Stomach smooth muscle (tissue), 2 donors: ENCODE measurements around the gene ATXN7L3.
A peak's percentile ranks its signal among the peaks of the same experiment; 100 is the strongest.
"Not testable (repeated sequence)": the region's sequence is repeated elsewhere in the genome, so short reads cannot be mapped to it uniquely, and the experiment has no call there.

Experiments used
- H3K27ac ChIP-seq: one replicate; pipeline ENCODE4 v1.7.0; 2013; ENCODE audit warnings: mild to moderate bottlenecking, low read length, inconsistent platforms
- H3K27me3 ChIP-seq, 2 donors: one replicate each; pipeline ENCODE4 v1.7.0; 2013; ENCODE audit warnings: low read length in 2 of 2; ENCODE audit not compliant: insufficient read depth in 2 of 2, control insufficient read depth in 1 of 2
- H3K36me3 ChIP-seq, 2 donors: one replicate each; pipeline ENCODE4 v1.7.0; 2013; ENCODE audit warnings: low read length in 2 of 2; ENCODE audit not compliant: control insufficient read depth in 2 of 2, insufficient read depth in 2 of 2
- H3K4me1 ChIP-seq: one replicate; pipeline ENCODE4 v1.7.0; 2013; ENCODE audit warnings: low read length; ENCODE audit not compliant: control insufficient read depth, insufficient read depth
- H3K4me3 ChIP-seq, 2 donors: one replicate each; pipeline ENCODE4 v1.7.0; 2013; ENCODE audit warnings: low read length in 2 of 2
- H3K9ac ChIP-seq, 2 donors: one replicate each; pipeline ENCODE4 v1.7.0; 2013; ENCODE audit warnings: low read length in 2 of 2, mild to moderate bottlenecking in 1 of 2
- H3K9me3 ChIP-seq, 2 donors: one replicate each; pipeline ENCODE4 v1.7.0; 2013; ENCODE audit warnings: low read length in 2 of 2; ENCODE audit not compliant: control insufficient read depth in 2 of 2
- donor health status: healthy.
- donor health status: Pancreatic carcinoma.

Gene ATXN7L3

DNA sequence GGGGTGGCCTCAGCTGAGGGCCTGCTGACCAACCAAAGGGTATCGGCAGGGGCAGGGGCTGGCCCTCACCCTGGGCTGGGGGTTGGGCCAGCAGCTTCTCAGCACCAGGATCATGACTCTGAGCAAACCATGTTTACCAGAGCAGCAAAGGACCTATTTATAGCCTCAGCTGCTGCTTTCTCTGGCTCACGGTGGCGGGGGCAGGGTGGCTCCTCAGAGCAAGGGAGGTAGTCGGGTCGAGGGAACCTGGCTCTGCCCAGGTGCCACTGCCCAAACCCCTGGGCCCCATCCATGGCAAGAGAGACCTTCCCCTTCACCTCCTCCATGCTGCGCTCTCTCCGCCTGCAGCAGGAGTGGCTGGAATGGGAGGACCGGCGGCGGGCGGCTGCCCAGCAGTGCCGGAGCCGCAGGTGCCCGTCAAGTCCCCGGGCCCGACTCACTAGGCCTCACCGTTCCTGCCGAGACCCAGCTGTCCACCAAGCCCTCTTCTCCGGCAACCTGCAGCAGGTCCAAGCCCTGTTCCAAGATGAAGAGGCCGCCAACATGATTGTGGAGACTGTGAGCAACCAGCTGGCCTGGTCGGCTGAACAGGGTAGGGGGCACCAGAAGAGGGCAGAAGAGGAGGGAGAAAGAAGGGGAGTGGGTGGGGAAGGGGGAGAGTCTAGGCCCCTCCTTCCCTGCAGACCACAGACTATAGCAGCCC lies 29.0 kb downstream of the ATXN7L3 start, which contains the start of gene ASB16:
Gene ASB16 (plus strand): TSS at position 206 of the 703 bp plus-strand sequence. CDS start 86 bp downstream, at position 292.
- H3K27me3 ChIP-seq, result no peaks in the 10 kb centered on the region
- peak within 1 kb of the TSS; percentile 41 to 64 for H3K9ac ChIP-seq
- peaks cover 3 to 4% of the 10 kb centered on the region in 2 donors for H3K36me3 ChIP-seq
- no peaks in the 10 kb centered on the region for H3K9me3 ChIP-seq
- H3K4me1 ChIP-seq, result peaks cover 33% of the 10 kb centered on the region
- peak within 1 kb of the TSS; percentile 52 to 73 for H3K4me3 ChIP-seq
- H3K27ac ChIP-seq, result peak within 1 kb of the TSS; percentile 58

GRCh38 chr17:44170135-44170498 lies 29.6 kb downstream of the ATXN7L3 start:
- peaks cover 3 to 4% of the 10 kb centered on the region in 2 donors for H3K36me3 ChIP-seq
- H3K9ac ChIP-seq, result peak overlapping the region; percentile 41 to 64
- H3K9me3 ChIP-seq, result no peaks in the 10 kb centered on the region
- H3K4me3 ChIP-seq, result peak overlapping the region; percentile 52 to 73
- H3K4me1 ChIP-seq, result peaks cover 33% of the 10 kb centered on the region
- H3K27me3 ChIP-seq, result no peaks in the 10 kb centered on the region
- peak overlapping the region; percentile 58 for H3K27ac ChIP-seq

DNA sequence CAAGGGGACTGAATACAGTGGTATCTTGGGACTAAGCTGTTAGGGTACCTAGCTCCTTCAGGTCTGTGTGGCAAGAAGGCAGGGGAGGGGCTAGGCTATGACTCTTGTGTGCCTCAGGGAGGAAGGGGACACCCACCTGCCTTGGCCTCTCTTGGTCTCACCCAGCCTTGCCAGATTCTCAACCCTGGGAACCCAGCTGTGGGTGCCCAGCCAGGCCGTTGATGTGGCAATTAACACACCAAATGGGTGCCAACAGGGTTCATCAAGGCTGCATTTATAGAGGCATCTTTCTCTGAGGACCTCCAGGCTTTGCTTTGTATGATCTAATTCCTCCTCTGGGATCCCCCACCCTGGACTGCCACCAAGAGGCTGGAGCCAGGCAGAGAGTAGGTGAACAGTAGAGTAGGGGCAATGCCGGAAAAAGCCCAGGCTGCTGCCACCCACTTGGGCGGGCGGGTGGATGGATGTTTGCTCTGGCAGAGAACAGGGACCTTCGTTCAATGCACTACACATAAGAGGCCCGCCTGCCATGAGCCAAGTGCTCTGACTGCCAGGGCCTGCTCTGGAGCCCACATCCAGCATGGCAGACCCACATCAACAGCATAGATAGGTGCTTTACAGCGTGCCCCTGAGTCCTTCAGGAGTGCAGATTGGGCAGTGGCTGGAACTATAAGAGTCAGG lies 32.4 kb downstream of the ATXN7L3 start:
- peak overlapping the region in 1 of 2 donors; percentile 21 for H3K9ac ChIP-seq
- H3K27ac ChIP-seq, result no peak overlapping the region

GRCh38 chr17:44164476-44164875 lies 35.2 kb downstream of the ATXN7L3 start:
- no peak overlapping the region for H3K4me3 ChIP-seq
- no peak overlapping the region for H3K9ac ChIP-seq
- H3K27me3 ChIP-seq, result no peaks in the 10 kb centered on the region
- no peaks in the 10 kb centered on the region for H3K9me3 ChIP-seq
- no peaks in the 10 kb centered on the region for H3K36me3 ChIP-seq
- H3K4me1 ChIP-seq, result peaks cover 12% of the 10 kb centered on the region
- H3K27ac ChIP-seq, result no peak overlapping the region

More for the DNA sequence above, 32.4 kb downstream of the ATXN7L3 start:
- peaks cover 33% of the 10 kb centered on the region for H3K4me1 ChIP-seq
- no peak overlapping the region for H3K4me3 ChIP-seq
- no peaks in the 10 kb centered on the region for H3K9me3 ChIP-seq
- H3K27me3 ChIP-seq, result no peaks in the 10 kb centered on the region
- H3K36me3 ChIP-seq, result peaks cover 0 to 2% of the 10 kb centered on the region in 2 donors

- no peaks in the 10 kb centered on the region for H3K36me3 ChIP-seq
- no peak overlapping the region for H3K4me3 ChIP-seq
- H3K27me3 ChIP-seq, result no peaks in the 10 kb centered on the region
- no peaks in the 10 kb centered on the region for H3K9me3 ChIP-seq
- no peak overlapping the region for H3K9ac ChIP-seq
- no peaks in the 10 kb centered on the region for H3K4me1 ChIP-seq
- H3K27ac ChIP-seq, result no peak overlapping the region
Observed at GRCh38 chr17:44159519-44160210, 40.0 kb downstream of the ATXN7L3 start.

DNA sequence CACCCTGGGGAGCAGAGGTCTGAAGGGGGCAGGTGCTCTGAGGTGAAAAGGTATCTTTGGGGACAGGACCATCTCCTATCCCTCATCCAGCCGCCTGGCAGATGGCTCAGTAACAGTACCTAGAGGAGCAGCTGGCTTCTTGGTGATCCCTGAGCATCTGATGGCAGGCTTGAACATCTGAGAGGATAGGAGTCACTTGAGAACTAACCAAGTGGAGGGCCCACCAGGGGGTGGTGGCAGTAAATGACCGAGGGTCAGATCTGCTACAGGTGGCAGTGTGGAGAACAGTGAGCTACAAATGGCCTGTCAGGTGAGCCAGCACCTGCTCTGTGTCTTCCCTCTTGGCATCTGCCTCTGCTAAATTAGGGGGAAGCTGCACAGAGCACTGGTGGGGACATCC lies 44.2 kb downstream of the ATXN7L3 start:
- no peaks in the 10 kb centered on the region for H3K9me3 ChIP-seq
- H3K4me3 ChIP-seq, result no peak overlapping the region
- H3K4me1 ChIP-seq, result no peaks in the 10 kb centered on the region
- no peak overlapping the region for H3K27ac ChIP-seq
- no peaks in the 10 kb centered on the region for H3K36me3 ChIP-seq
- H3K27me3 ChIP-seq, result no peaks in the 10 kb centered on the region
- H3K9ac ChIP-seq, result no peak overlapping the region

- Histone ChIP-seq H3K27ac (no peak overlapping the region), H3K9ac (no peak overlapping the region)
Observed at GRCh38 chr17:44152875-44153274, 46.8 kb downstream of the ATXN7L3 start.

DNA sequence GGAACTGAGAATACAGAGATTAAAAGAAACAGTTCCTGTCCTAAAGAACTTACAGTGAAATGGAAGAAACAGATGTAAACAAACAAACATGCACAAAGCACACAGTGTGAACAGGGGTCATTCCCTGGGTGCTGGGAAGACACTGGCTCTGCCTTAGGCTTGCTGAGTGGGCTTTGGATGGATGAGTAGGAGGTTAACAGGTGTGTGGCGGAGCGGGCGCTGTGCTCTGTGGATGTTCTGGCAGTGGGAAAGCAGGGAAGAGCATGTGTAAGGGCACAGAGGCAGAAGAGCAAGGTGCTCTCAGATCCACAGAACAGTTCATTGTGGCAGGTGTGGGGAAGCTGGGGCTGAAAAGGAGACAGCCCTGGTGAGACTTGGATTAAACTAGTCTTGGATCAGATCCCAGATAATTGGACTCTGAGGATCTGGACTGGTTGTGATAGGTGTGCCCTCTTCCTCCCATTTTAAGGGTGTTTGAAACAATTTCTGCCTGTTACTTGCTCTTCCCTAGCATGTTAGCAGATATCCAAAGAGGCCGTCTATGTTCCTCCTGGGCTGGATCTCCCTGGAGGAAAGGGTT lies 49.8 kb downstream of the ATXN7L3 start:
- Histone ChIP-seq H3K27me3 (no peaks in the 10 kb centered on the region), H3K9ac (no peak overlapping the region), H3K4me3 (no peak overlapping the region), H3K9me3 (no peaks in the 10 kb centered on the region), H3K4me1 (no peaks in the 10 kb centered on the region), H3K36me3 (no peaks in the 10 kb centered on the region), H3K27ac (no peak overlapping the region)

More at GRCh38 chr17:44152875-44153274, 46.8 kb downstream of the ATXN7L3 start:
- no peak overlapping the region for H3K4me3 ChIP-seq
- no peaks in the 10 kb centered on the region for H3K36me3 ChIP-seq
- H3K27me3 ChIP-seq, result no peaks in the 10 kb centered on the region
- H3K9me3 ChIP-seq, result no peaks in the 10 kb centered on the region
- no peaks in the 10 kb centered on the region for H3K4me1 ChIP-seq

GRCh38 chr17:44149066-44149465 lies 50.6 kb downstream of the ATXN7L3 start:
- not testable (repeated sequence) for H3K27ac ChIP-seq, H3K9me3 ChIP-seq, H3K4me1 ChIP-seq, H3K4me3 ChIP-seq, H3K9ac ChIP-seq, H3K27me3 ChIP-seq, H3K36me3 ChIP-seq

GRCh38 chr17:44147812-44148211 lies 51.9 kb downstream of the ATXN7L3 start:
- Histone ChIP-seq H3K27ac (no peak overlapping the region), H3K9me3 (no peaks in the 10 kb centered on the region), H3K4me3 (no peak overlapping the region), H3K27me3 (no peaks in the 10 kb centered on the region), H3K9ac (no peak overlapping the region), H3K36me3 (no peaks in the 10 kb centered on the region), H3K4me1 (no peaks in the 10 kb centered on the region)
